Cardiac muscle cell (in vitro differentiated cells and primary cell): ENCODE measurements around the gene SRP68. TPM values are rescaled to one million over a fixed set of nuclear protein-coding genes. Genes with fewer than 3 reads are reported as not detected.
"Not testable (repeated sequence)": the region's sequence is repeated elsewhere in the genome, so short reads cannot be mapped to it uniquely, and the experiment has no call there.

Source experiments
- DNase-seq, 2 donors: peaks; one replicate each; pipeline versions ENCODE4 v3.0.0 to v3.0.0-alpha.2; 2010 to 2017; ENCODE audit warnings: low read depth in 1 of 2, low spot score in 1 of 2
- H3K27ac ChIP-seq: fragments of 200-600 bp; sonication (generic); 2 replicates; pipeline ENCODE4 v1.5.1; 2016
- H3K27me3 ChIP-seq: fragments of 200-600 bp; sonication (generic); 2 replicates; pipeline ENCODE4 v1.6.0; 2016; ENCODE audit warnings: control low read depth
- H3K36me3 ChIP-seq: fragments of 200-600 bp; sonication (generic); 2 replicates; pipeline ENCODE4 v1.5.1; 2016; ENCODE audit warnings: control low read depth
- H3K4me1 ChIP-seq: fragments of 200-600 bp; sonication (generic); 2 replicates; pipeline ENCODE4 v1.8.1; 2017; ENCODE audit warnings: low read depth, mild to moderate bottlenecking, mixed run types
- H3K4me3 ChIP-seq: fragments of 200-600 bp; sonication (generic); 2 replicates; pipeline ENCODE4 v1.5.1; 2016; ENCODE audit warnings: mild to moderate bottlenecking
- H3K9me3 ChIP-seq: fragments of 200-600 bp; sonication (generic); 2 replicates; pipeline ENCODE4 v1.5.1; 2017; ENCODE audit warnings: low read depth, mild to moderate bottlenecking, control low read depth
- CTCF ChIP-seq: IDR thresholded peaks from 2 replicates; pipeline ENCODE4 v1.5.1; 2012; ENCODE audit warnings: low read depth, mild to moderate bottlenecking, low read length
- polyA plus RNA-seq: library from polyadenylated mRNA; unstranded; fragments of >200 nt; fragmentation: Nextera tagmentation; extraction: Ambion mirVana; gene quantifications from 2 replicates; pipeline ENCODE4 v1.2.1, GENCODE V29; 2016
- total RNA-seq: library from RNA; depleted of rRNA; stranded (reverse); fragments of >200 nt; gene quantifications from 2 replicates; pipeline ENCODE4 v1.2.3, GENCODE V29; 2016

The SRP68 gene
- total and polyA plus RNA-seq, 2 experiments from 2014 or later: 55.4 to 103 TPM

GRCh38 chr17:76074390-76075363, 2.4 kb upstream of the SRP68 start, which contains the start of gene GALR2:
Gene GALR2, plus strand, starts transcription at chr17:76074781. Its CDS starts 103 bp downstream, at chr17:76074884.
- peak in 1 of 2 donors; percentile 34 for DNase-seq
- H3K27ac ChIP-seq: no peak within 1 kb of the TSS
- H3K27me3 ChIP-seq: peaks cover 54% of the 10 kb centered on the region
- peak within 1 kb of the TSS; percentile 15 for H3K4me3 ChIP-seq
- H3K9me3 ChIP-seq: no peaks in the 10 kb centered on the region
- no peak for TF ChIP-seq CTCF
- no peaks in the 10 kb centered on the region for H3K36me3 ChIP-seq
- H3K4me1 ChIP-seq: peaks cover 27% of the 10 kb centered on the region

GRCh38 chr17:76071531-76072147, 678 bp downstream of the SRP68 start:
- no peak for DNase-seq

GRCh38 chr17:76065775-76066174, 6.5 kb downstream of the SRP68 start:
- Histone ChIP-seq H3K4me3 (no peak overlapping the region), H3K27ac (no peak overlapping the region), H3K36me3 (peaks cover 51% of the 10 kb centered on the region), H3K27me3 (no peaks in the 10 kb centered on the region), H3K9me3 (no peaks in the 10 kb centered on the region), H3K4me1 (peaks cover under 1% of the 10 kb centered on the region)
- TF ChIP-seq CTCF: no peak
- DNase-seq: no peak

More at GRCh38 chr17:76071531-76072147, 678 bp downstream of the SRP68 start:
- peak overlapping the region; percentile 78 for H3K27ac ChIP-seq
- peak overlapping the region; percentile 69 for H3K4me3 ChIP-seq
- H3K36me3 ChIP-seq: peaks cover 13% of the 10 kb centered on the region
- H3K9me3 ChIP-seq: no peaks in the 10 kb centered on the region
- peaks cover 34% of the 10 kb centered on the region for H3K27me3 ChIP-seq
- no peak for TF ChIP-seq CTCF
- peaks cover 15% of the 10 kb centered on the region for H3K4me1 ChIP-seq

- H3K9me3 ChIP-seq: no peaks in the 10 kb centered on the region
- H3K27ac ChIP-seq: no peak overlapping the region
- no peaks in the 10 kb centered on the region for H3K27me3 ChIP-seq
- no peak for TF ChIP-seq CTCF
- no peak for DNase-seq
- H3K4me1 ChIP-seq: no peaks in the 10 kb centered on the region
- peaks cover 62% of the 10 kb centered on the region for H3K36me3 ChIP-seq
- H3K4me3 ChIP-seq: no peak overlapping the region
These were observed 8.3 kb downstream of the SRP68 start for GRCh38 chr17:76063875-76064546.

GRCh38 chr17:76058264-76058663, 14.1 kb downstream of the SRP68 start:
- H3K4me3 ChIP-seq, H3K27ac ChIP-seq, H3K9me3 ChIP-seq, DNase-seq, H3K27me3 ChIP-seq, H3K4me1 ChIP-seq: not testable (repeated sequence)
- peaks cover 68% of the 10 kb centered on the region for H3K36me3 ChIP-seq
